Upper lobe of right lung (tissue), 1 donor: ENCODE data around the gene GRHL1. TPM values are rescaled to one million over a fixed set of nuclear protein-coding genes. Genes with fewer than 3 reads are reported as not detected.

Experiments used
- ATAC-seq: fragments of 200-7000 bp; cut with Tn5 transposase; one replicate; pipeline ENCODE4 v1.9.1; 2020; ENCODE audit warnings: mild to moderate bottlenecking, moderate library complexity
- DNase-seq: peaks from one replicate; pipeline ENCODE4 v3.0.0-alpha.2; 2020
- H3K27ac ChIP-seq: fragments of 200-600 bp; one replicate; pipeline ENCODE4 v1.8.0; 2022
- H3K27me3 ChIP-seq: fragments of 200-600 bp; one replicate; pipeline ENCODE4 v1.8.0; 2022; ENCODE audit warnings: mild to moderate bottlenecking
- H3K36me3 ChIP-seq: fragments of 200-600 bp; one replicate; pipeline ENCODE4 v1.8.0; 2022
- H3K4me1 ChIP-seq: fragments of 200-600 bp; one replicate; pipeline ENCODE4 v1.8.0; 2022
- H3K4me3 ChIP-seq: fragments of 200-600 bp; one replicate; pipeline ENCODE4 v1.8.0; 2022; ENCODE audit warnings: mild to moderate bottlenecking
- H3K9me3 ChIP-seq: fragments of 200-600 bp; one replicate; pipeline ENCODE4 v1.8.0; 2022
- intact Hi-C: fragments of 100-400 bp; cut with DNase I; formaldehyde crosslinking; loops from one replicate; pipeline ENCODE4 v1.11.0; 2022
- total RNA-seq: library from RNA; stranded (reverse); fragmentation: NEBNext Ultra II Directional; extraction: Animal tissue kit (Norgen Biotek cat#: 25700); gene quantifications from one replicate; pipeline ENCODE4 v1.2.1, GENCODE V29; 2021
- TF ChIP-seq, protein P1 (sequence below): fragments of 200-600 bp; IDR thresholded peaks from one replicate; pipeline ENCODE4 v1.8.0; 2022; ENCODE audit warnings: antibody characterized with exemption
- donor health status: DM: no; HTN: yes; CAD: no; lungs with severe emphysema.

The GRHL1 gene
- total RNA-seq, 1 donor from 2014 or later, result 2.7 TPM

- DNase-seq, result no peak
- ATAC-seq, result no peak
- H3K27ac ChIP-seq, result no peak overlapping the region
Measured at GRCh38 chr2:10005461-10006235, 54.2 kb downstream of the GRHL1 start.

GRCh38 chr2:10006236-10007161 lies 55.0 kb downstream of the GRHL1 start:
- ATAC-seq (peak; percentile 61), DNase-seq (peak; percentile 67)
- no peaks in the 10 kb centered on the region for H3K36me3 ChIP-seq
- H3K4me3 ChIP-seq, result peak overlapping the region; percentile 14
- intact Hi-C loops, result no loop called here
- H3K27ac ChIP-seq, result no peak overlapping the region
- peaks cover 9% of the 10 kb centered on the region for H3K4me1 ChIP-seq
- no peaks in the 10 kb centered on the region for H3K27me3 ChIP-seq
- TF ChIP-seq, protein P1, sequence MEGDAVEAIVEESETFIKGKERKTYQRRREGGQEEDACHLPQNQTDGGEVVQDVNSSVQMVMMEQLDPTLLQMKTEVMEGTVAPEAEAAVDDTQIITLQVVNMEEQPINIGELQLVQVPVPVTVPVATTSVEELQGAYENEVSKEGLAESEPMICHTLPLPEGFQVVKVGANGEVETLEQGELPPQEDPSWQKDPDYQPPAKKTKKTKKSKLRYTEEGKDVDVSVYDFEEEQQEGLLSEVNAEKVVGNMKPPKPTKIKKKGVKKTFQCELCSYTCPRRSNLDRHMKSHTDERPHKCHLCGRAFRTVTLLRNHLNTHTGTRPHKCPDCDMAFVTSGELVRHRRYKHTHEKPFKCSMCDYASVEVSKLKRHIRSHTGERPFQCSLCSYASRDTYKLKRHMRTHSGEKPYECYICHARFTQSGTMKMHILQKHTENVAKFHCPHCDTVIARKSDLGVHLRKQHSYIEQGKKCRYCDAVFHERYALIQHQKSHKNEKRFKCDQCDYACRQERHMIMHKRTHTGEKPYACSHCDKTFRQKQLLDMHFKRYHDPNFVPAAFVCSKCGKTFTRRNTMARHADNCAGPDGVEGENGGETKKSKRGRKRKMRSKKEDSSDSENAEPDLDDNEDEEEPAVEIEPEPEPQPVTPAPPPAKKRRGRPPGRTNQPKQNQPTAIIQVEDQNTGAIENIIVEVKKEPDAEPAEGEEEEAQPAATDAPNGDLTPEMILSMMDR, result no peak
- no peaks in the 10 kb centered on the region for H3K9me3 ChIP-seq

More at GRCh38 chr2:10005461-10006235, 54.2 kb downstream of the GRHL1 start:
- TF ChIP-seq, protein P1, result no peak
- Histone ChIP-seq H3K4me1 (peaks cover 9% of the 10 kb centered on the region), H3K4me3 (no peak overlapping the region), H3K9me3 (no peaks in the 10 kb centered on the region), H3K36me3 (no peaks in the 10 kb centered on the region), H3K27me3 (no peaks in the 10 kb centered on the region)
- intact Hi-C loops, result no loop called here

GRCh38 chr2:10007435-10007834 lies 55.9 kb downstream of the GRHL1 start:
- no peaks in the 10 kb centered on the region for H3K9me3 ChIP-seq
- H3K4me1 ChIP-seq, result peaks cover 9% of the 10 kb centered on the region
- ATAC-seq, result no peak
- DNase-seq, result no peak
- H3K27ac ChIP-seq, result no peak overlapping the region
- H3K36me3 ChIP-seq, result no peaks in the 10 kb centered on the region
- intact Hi-C loops, result no loop called here
- no peaks in the 10 kb centered on the region for H3K27me3 ChIP-seq
- no peak overlapping the region for H3K4me3 ChIP-seq
- TF ChIP-seq, protein P1, result no peak

DNA sequence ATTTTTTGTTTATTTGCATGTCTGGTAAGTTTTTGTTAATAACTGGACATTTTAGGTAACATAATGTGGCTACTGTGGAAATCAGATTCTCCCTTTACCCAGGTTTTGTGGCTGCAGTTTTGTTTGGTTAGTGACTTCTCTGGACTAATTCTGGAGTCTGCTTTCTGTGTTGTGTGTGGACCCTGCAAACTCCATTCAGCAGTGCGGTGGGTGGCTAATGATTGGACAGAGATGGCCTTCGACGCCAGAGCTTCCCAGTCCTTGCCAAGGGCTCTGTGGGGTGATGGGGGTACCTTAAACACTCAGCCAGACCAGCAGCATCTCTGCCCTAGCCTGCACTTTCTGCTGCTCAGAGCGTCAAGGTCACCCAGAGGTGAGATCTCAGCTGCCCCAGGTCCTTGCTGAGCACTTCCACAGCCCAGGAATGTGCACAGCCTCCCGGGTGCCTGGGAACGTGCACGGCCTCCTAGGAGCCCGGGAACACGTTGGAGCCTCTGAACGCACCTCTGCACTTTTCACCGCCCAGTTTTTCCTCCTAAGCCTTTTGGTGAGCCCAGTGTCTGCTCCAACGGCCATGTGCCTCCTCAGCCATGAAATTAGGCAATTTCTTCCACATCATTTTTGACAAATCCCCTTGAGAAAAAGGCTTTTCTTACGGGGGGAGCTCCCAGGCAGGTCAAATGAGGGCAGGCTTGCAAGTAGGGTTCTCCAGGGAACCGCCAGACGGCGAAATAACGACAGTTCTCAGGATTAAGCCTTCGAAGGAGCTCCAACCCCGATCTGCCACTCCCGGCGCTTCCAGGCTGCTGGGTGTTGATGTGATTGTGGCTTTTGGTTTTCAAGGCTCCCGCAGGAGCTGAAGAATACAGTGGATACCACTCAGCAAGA lies 56.7 kb downstream of the GRHL1 start:
- TF ChIP-seq, protein P1, result no peak
- Histone ChIP-seq H3K4me3 (no peak overlapping the region), H3K36me3 (no peaks in the 10 kb centered on the region), H3K27me3 (no peaks in the 10 kb centered on the region), H3K27ac (no peak overlapping the region), H3K4me1 (peaks cover 9% of the 10 kb centered on the region), H3K9me3 (no peaks in the 10 kb centered on the region)
- intact Hi-C loops, result no loop called here
- DNase-seq (no peak), ATAC-seq (no peak)

DNA sequence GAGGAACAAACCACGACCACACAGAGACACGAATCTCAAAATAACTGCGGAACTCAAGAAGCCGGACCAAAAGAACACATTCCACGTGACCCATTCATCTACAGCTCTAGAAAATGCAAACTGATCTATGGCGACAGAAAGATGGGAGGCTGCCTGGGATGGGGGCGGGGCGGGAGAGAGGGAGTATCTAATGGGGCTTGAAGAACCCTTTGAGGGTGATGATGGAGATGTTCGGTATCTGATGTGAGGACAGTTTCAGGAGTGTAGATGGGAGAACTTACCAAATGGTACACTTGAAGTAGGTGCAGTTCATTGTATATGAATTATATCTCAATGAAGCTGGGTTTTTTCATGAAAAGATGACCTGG lies 57.3 kb downstream of the GRHL1 start:
- Histone ChIP-seq H3K36me3 (no peaks in the 10 kb centered on the region), H3K4me3 (no peak overlapping the region), H3K27me3 (no peaks in the 10 kb centered on the region), H3K9me3 (no peaks in the 10 kb centered on the region), H3K27ac (no peak overlapping the region), H3K4me1 (peaks cover 9% of the 10 kb centered on the region)
- DNase-seq, result peak; percentile 22
- TF ChIP-seq, protein P1, result no peak
- intact Hi-C loops, result no loop called here
- ATAC-seq, result no peak
